ENCODE results near the gene COL5A3. TPM values are rescaled to one million over a fixed set of nuclear protein-coding genes. Genes with fewer than 3 reads are reported as not detected.

Gene COL5A3
- total and polyA plus RNA-seq, 2 experiments from 2014 or later, result 1.0 to 1.2 TPM

DNA sequence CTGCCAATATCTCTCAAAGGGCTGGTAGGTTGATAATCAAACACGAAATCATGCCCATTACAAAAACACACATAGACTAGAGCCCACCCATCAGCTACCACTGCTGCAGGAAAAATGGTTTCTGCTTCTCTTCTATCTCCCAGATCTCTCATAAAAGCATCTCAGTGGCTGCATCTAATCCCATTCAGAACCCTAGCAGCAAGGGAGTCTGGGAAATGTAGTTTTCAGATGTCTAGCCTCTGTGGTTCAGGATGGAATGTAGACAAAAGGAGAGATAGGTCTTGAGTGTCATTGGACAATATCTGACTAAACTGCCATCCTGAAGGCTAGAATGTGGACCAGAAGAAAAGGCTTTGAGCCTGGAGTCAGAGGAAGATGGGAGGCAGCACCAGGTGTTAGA, 35.1 kb upstream of the COL5A3 start:
- Histone ChIP-seq H3K36me3 (ENCODE audit: insufficient read depth) (no peaks in the 10 kb centered on the region), H2AFZ (no peak overlapping the region), H4K20me1 (replicated peaks; ENCODE audit: insufficient read depth) (no peaks in the 10 kb centered on the region), H3K4me2 (no peak overlapping the region), H3K9me2 (ENCODE audit: insufficient read depth) (no peaks in the 10 kb centered on the region), H3K4me3 (no peak overlapping the region), H3F3A (replicated peaks; ENCODE audit: low read depth) (no peaks in the 10 kb centered on the region), H3K27ac (ENCODE audit: low read depth) (no peak overlapping the region), H3K79me2 (replicated peaks; ENCODE audit: insufficient read depth) (no peaks in the 10 kb centered on the region), H3K27me3 (ENCODE audit: insufficient read depth) (no peaks in the 10 kb centered on the region), H3K4me1 (ENCODE audit: insufficient read depth) (no peaks in the 10 kb centered on the region)
- DNase-seq (ENCODE audit: low spot score) (no peak), ATAC-seq (peak; percentile 52; the same call in 2 of the 3 replicates)
- peaks cover 7% of the 10 kb centered on the region for H3K27me3 Mint-ChIP-seq (ENCODE audit: insufficient read depth, low read depth, poor library complexity)
- H3K9me3 Mint-ChIP-seq, result peaks cover 43% of the 10 kb centered on the region
- TF ChIP-seq ZNF114 (CRISPR knock-in tag; IDR thresholded peaks at IDR 0.05), result no peak
- no peak for TF ChIP-seq POLR2AphosphoS5 (IDR thresholded peaks at IDR 0.05; ENCODE audit: low read depth)
- TF ChIP-seq, protein P1, sequence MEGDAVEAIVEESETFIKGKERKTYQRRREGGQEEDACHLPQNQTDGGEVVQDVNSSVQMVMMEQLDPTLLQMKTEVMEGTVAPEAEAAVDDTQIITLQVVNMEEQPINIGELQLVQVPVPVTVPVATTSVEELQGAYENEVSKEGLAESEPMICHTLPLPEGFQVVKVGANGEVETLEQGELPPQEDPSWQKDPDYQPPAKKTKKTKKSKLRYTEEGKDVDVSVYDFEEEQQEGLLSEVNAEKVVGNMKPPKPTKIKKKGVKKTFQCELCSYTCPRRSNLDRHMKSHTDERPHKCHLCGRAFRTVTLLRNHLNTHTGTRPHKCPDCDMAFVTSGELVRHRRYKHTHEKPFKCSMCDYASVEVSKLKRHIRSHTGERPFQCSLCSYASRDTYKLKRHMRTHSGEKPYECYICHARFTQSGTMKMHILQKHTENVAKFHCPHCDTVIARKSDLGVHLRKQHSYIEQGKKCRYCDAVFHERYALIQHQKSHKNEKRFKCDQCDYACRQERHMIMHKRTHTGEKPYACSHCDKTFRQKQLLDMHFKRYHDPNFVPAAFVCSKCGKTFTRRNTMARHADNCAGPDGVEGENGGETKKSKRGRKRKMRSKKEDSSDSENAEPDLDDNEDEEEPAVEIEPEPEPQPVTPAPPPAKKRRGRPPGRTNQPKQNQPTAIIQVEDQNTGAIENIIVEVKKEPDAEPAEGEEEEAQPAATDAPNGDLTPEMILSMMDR (conservative IDR thresholded peaks at IDR 0.05; ENCODE audit: low read depth in 2 of 2), result no peak
- TF ChIP-seq, protein P2, sequence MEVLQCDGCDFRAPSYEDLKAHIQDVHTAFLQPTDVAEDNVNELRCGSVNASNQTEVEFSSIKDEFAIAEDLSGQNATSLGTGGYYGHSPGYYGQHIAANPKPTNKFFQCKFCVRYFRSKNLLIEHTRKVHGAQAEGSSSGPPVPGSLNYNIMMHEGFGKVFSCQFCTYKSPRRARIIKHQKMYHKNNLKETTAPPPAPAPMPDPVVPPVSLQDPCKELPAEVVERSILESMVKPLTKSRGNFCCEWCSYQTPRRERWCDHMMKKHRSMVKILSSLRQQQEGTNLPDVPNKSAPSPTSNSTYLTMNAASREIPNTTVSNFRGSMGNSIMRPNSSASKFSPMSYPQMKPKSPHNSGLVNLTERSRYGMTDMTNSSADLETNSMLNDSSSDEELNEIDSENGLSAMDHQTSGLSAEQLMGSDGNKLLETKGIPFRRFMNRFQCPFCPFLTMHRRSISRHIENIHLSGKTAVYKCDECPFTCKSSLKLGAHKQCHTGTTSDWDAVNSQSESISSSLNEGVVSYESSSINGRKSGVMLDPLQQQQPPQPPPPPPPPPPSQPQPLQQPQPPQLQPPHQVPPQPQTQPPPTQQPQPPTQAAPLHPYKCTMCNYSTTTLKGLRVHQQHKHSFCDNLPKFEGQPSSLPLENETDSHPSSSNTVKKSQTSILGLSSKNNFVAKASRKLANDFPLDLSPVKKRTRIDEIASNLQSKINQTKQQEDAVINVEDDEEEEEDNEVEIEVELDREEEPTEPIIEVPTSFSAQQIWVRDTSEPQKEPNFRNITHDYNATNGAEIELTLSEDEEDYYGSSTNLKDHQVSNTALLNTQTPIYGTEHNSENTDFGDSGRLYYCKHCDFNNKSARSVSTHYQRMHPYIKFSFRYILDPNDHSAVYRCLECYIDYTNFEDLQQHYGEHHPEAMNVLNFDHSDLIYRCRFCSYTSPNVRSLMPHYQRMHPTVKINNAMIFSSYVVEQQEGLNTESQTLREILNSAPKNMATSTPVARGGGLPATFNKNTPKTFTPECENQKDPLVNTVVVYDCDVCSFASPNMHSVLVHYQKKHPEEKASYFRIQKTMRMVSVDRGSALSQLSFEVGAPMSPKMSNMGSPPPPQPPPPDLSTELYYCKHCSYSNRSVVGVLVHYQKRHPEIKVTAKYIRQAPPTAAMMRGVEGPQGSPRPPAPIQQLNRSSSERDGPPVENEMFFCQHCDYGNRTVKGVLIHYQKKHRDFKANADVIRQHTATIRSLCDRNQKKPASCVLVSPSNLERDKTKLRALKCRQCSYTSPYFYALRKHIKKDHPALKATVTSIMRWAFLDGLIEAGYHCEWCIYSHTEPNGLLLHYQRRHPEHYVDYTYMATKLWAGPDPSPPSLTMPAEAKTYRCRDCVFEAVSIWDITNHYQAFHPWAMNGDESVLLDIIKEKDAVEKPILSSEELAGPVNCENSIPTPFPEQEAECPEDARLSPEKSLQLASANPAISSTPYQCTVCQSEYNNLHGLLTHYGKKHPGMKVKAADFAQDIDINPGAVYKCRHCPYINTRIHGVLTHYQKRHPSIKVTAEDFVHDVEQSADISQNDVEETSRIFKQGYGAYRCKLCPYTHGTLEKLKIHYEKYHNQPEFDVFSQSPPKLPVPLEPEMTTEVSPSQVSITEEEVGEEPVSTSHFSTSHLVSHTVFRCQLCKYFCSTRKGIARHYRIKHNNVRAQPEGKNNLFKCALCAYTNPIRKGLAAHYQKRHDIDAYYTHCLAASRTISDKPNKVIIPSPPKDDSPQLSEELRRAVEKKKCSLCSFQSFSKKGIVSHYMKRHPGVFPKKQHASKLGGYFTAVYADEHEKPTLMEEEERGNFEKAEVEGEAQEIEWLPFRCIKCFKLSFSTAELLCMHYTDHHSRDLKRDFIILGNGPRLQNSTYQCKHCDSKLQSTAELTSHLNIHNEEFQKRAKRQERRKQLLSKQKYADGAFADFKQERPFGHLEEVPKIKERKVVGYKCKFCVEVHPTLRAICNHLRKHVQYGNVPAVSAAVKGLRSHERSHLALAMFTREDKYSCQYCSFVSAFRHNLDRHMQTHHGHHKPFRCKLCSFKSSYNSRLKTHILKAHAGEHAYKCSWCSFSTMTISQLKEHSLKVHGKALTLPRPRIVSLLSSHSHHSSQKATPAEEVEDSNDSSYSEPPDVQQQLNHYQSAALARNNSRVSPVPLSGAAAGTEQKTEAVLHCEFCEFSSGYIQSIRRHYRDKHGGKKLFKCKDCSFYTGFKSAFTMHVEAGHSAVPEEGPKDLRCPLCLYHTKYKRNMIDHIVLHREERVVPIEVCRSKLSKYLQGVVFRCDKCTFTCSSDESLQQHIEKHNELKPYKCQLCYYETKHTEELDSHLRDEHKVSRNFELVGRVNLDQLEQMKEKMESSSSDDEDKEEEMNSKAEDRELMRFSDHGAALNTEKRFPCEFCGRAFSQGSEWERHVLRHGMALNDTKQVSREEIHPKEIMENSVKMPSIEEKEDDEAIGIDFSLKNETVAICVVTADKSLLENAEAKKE (CRISPR knock-in tag; IDR thresholded peaks at IDR 0.05), result no peak
- TF ChIP-seq, protein P3, sequence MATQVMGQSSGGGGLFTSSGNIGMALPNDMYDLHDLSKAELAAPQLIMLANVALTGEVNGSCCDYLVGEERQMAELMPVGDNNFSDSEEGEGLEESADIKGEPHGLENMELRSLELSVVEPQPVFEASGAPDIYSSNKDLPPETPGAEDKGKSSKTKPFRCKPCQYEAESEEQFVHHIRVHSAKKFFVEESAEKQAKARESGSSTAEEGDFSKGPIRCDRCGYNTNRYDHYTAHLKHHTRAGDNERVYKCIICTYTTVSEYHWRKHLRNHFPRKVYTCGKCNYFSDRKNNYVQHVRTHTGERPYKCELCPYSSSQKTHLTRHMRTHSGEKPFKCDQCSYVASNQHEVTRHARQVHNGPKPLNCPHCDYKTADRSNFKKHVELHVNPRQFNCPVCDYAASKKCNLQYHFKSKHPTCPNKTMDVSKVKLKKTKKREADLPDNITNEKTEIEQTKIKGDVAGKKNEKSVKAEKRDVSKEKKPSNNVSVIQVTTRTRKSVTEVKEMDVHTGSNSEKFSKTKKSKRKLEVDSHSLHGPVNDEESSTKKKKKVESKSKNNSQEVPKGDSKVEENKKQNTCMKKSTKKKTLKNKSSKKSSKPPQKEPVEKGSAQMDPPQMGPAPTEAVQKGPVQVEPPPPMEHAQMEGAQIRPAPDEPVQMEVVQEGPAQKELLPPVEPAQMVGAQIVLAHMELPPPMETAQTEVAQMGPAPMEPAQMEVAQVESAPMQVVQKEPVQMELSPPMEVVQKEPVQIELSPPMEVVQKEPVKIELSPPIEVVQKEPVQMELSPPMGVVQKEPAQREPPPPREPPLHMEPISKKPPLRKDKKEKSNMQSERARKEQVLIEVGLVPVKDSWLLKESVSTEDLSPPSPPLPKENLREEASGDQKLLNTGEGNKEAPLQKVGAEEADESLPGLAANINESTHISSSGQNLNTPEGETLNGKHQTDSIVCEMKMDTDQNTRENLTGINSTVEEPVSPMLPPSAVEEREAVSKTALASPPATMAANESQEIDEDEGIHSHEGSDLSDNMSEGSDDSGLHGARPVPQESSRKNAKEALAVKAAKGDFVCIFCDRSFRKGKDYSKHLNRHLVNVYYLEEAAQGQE (IDR thresholded peaks at IDR 0.05; ENCODE audit: unreplicated experiment), result no peak
- no peak for TF ChIP-seq ZNF331 (CRISPR knock-in tag; IDR thresholded peaks at IDR 0.05; ENCODE audit: low read depth)
- TF ChIP-seq STAT1 (IDR thresholded peaks at IDR 0.05; ENCODE audit: unreplicated experiment), result no peak
- no peak for TF ChIP-seq EZH2phosphoT487 (IDR thresholded peaks at IDR 0.05; ENCODE audit: unreplicated experiment)
- TF ChIP-seq, protein P4, sequence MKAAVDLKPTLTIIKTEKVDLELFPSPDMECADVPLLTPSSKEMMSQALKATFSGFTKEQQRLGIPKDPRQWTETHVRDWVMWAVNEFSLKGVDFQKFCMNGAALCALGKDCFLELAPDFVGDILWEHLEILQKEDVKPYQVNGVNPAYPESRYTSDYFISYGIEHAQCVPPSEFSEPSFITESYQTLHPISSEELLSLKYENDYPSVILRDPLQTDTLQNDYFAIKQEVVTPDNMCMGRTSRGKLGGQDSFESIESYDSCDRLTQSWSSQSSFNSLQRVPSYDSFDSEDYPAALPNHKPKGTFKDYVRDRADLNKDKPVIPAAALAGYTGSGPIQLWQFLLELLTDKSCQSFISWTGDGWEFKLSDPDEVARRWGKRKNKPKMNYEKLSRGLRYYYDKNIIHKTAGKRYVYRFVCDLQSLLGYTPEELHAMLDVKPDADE (IDR thresholded peaks at IDR 0.05), result no peak
- no peak for TF ChIP-seq EZH2 (IDR thresholded peaks at IDR 0.05; ENCODE audit: low read depth, unreplicated experiment)
- no peak for TF ChIP-seq NANOG (IDR thresholded peaks at IDR 0.05; ENCODE audit: borderline replicate concordance)
- TF ChIP-seq CREB1 (CRISPR knock-in tag; IDR thresholded peaks at IDR 0.05; ENCODE audit: low read depth), result no peak
- no peak for TF ChIP-seq JUNB (IDR thresholded peaks at IDR 0.05; ENCODE audit: unreplicated experiment)
- no peaks in the 10 kb centered on the region; the same call in 1 of the 3 replicates for H3K36me3 Mint-ChIP-seq (ENCODE audit: low read depth)
- H3K4me3 Mint-ChIP-seq, result no peak overlapping the region
- H3K4me1 Mint-ChIP-seq, result no peaks in the 10 kb centered on the region
- H3K27ac Mint-ChIP-seq, result no peak overlapping the region
